DMS153 treated with DMSO at 0.1 percent for 48 hours (cell line): ENCODE measurements around the gene VWA5B2.
A peak's percentile ranks its signal among the peaks of the same experiment; 100 is the strongest.

Experiments
- DNase-seq: peaks from one replicate; lab custom pipeline; 2025; ENCODE audit not compliant: unreplicated experiment; lab: John Stamatoyannopoulos, UW

Gene VWA5B2

DNA sequence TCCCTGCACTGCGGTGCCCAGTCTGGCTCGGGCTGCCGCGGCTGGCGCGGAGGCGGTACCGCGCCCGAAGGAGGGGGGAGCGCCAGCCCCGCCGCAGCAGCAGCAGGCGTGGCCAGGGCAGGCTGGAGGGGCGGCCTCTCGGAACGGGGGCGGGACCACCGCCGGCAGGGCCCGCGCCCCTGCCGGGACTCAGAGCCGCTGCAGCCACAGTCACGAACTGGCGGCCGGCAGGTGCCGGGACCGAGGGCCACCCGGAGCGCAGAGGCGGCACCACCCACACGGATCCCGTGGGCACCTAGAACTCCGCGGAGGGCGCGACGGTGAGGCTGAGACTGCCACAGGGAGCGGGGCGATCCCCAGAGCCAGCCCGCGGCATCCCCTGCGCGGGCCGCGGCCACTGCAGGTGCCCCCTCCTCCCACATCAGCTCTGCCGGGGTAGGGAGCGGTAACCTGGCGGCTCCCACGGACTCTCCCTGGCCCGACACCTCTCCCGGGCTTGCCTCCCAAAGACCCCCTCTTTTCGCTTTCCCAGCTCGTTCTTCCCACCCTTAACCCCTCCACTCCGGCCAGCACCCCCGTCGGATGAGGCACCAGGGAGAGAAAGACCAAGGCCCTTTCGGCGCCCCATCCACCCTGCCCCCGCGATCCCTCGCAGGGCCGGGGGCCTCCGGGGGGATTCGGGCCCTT, at the start of gene VWA5B2:
Gene VWA5B2 (plus strand): TSS at position 192 of the 687 bp plus-strand sequence. CDS start 944 bp downstream, outside the sequence.
- DNase-seq = peak; percentile 24

DNA sequence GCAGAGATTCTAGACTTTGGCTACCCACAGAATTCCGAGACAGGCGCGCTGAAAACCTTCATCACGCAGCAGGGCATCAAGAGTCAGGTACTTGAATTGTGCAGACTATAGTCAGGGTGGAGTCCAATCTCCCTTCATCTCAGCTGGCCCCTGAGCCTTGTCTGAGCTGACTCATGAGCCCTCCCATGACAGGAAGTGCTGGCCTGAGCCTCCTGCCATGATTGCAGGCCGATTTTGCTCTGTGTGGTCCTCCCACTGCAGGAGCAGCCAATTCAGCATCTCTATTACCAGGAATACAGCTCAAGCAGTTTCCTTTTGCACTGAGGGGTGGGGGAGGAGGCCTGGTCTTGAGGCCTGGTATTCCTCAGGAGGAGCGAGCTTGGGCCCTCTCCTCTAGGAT, 49.2 kb upstream of the VWA5B2 start:
- no peak for DNase-seq

DNA sequence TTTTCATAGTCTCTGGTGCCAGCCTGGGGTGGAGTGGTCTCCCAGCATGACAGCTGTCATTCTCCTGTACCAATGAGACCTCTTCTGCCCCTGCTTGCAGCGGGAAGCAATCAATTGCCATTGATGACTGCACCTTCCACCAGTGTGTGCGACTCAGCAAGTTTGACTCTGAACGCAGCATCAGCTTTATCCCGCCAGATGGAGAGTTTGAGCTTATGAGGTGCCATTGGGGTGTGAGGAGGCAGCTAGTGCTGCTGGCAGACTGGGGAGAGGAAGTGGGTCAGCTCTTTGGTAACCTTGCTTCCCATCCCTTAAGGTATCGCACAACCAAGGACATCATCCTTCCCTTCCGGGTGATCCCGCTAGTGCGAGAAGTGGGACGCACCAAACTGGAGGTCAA, 47.8 kb upstream of the VWA5B2 start:
- DNase-seq = no peak

DNA sequence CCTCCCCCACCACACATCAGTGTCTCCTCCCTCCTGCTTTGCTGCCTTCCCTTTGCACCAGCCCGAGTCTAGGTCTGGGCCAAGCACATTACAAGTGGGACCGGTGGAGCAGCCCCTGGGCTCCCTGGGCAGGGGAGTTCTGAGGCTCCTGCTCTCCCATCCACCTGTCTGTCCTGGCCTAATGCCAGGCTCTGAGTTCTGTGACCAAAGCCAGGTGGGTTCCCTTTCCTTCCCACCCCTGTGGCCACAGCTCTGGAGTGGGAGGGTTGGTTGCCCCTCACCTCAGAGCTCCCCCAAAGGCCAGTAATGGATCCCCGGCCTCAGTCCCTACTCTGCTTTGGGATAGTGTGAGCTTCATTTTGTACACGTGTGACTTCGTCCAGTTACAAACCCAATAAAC, 45.7 kb upstream of the VWA5B2 start:
- no peak for DNase-seq

DNA sequence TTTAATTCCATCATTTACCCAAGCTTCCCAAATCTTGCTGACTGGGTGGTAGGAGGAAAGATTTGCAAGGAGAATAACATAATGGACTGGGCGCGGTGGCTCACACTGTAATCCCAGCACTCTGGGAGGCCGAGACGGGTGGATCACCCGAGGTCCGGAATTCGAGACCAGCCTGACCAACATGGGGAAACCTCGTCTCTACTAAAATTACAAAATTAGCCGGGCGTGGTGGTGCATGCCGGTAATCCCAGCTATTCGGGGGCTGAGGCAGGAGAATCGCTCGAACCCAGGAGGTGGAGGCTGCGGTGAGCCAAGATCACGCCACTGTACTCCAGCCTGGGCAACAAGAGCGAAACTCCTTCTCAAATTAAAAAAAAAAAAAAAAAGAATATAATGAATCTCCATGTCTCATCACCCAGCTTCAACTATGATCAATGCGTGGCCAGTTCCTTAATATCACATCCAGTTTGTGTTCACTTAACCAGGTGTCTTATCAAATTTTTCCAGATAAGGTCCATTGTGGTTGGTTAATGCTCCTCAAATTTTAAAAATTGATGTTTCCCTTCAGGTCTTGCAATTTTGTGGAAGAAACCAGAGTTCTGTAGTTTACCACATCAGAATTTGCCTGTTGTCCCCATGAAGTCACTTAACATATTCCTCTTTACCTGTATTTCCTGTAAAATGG, 44.7 kb upstream of the VWA5B2 start:
- DNase-seq = no peak

DNA sequence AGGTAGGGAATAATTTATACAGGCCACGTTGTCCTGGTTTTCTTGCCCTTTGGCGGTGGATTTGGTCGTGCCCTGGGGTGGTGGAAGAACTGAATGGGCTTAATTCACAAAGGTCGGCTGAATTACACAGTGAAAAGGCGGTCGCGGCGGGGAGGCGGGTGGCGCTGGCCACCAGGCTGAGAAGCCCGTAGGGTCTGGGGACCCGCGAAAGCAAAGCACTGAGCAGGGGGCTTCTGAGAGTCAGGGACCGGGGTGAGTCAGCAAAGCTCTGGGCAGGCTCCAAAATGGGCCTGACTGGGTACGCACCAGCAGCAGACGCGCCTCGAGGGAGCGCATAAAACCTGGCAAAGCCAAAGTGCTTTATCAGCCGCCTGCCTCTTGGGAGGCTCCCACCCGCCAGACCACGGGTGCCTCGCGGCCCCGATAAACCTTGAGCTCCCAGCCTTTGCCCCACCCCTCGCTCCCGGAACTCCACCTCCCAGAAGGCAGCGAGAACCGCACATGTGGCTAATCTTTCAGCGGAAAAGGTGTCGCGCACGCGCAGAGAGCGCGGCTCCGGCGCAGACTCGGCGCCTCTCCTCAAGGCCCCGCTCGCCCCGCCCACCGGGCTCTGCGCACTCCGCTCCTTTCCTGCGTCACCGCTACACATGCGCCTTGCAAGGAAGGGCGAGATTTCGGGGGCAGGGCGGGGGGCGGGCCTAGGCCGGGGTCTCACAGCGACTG, 43.8 kb upstream of the VWA5B2 start:
- DNase-seq = peak; percentile 97

DNA sequence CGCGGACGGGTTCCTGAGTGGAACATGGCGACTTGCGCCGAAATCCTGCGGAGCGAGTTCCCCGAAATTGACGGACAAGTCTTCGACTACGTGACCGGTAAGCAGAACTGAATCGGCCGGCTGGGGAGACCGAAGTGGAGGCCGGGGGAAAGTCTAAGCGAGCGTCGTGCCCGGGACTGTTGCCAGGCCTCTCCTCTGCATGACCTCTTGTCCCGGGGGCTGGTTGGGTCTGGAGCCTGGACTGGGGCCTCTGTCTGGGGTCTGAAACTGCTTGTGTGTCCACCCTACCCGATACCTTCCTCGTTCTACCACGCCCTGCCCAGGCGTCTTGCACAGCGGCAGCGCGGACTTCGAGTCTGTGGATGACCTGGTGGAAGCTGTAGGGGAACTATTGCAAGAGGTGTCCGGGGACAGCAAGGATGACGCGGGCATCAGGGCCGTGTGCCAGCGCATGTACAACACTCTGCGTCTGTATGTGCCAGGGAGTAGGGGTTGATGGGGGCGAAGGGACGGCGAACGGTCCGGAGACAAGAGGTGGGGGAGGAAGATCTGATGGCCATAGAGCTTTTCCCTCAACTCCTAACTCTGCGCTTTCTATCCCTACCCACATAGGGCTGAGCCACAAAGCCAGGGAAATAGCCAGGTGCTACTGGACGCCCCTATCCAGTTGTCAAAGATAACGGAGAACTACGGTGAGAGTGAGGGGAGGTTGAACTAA, 43.0 kb upstream of the VWA5B2 start, which contains the start of gene ABCF3:
Gene ABCF3 (plus strand): TSS at position 16 of the 718 bp plus-strand sequence. CDS start 9 bp downstream, at position 25.
- DNase-seq = no peak

DNA sequence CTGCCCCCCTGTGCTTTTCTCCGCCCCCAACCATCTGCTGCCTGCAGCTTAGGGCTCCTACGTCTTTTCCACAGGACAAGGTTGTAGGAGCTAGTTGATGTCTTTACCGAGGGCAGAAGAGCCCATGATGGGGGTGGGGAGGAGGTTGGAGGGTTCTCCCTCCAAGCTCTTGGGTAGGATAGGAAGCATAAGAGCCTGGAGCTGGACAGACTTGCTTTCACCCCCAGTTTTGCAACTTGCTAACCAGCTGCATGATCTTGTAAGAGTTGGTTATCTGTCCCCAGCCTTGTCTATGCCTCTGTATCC, 42.5 kb upstream of the VWA5B2 start:
- DNase-seq = no peak

DNA sequence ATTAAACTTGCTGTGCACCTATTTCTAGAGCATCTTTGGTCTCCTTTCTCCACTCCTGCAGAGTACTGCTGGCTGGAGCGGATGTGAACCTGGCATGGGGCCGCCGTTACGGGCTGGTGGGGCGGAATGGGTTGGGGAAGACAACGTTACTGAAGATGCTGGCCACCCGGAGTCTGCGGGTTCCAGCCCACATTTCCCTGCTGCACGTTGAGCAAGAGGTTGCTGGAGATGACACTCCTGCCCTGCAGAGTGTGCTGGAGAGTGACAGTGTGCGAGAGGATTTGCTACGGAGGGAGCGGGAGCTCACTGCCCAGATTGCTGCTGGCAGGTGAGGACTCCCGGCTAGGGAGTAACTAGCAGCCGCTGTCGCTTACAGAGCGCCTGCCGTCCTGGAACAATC, 41.3 kb upstream of the VWA5B2 start:
- no peak for DNase-seq

DNA sequence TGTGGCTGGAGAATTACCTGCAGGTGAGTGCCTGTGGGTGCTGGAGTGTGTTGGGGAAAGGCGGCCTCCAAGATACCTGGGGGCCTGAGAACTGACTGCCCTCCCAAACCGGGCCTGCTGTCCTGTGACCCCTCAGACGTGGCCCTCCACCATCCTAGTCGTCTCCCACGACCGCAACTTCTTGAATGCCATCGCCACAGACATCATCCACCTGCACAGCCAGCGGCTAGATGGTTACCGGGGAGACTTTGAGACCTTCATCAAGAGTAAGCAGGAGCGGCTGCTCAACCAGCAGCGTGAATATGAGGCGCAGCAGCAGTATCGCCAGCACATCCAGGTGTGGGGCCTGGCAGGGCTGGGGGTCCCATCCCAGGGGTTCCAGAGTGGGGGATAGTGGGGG, 40.0 kb upstream of the VWA5B2 start:
- DNase-seq = no peak

DNA sequence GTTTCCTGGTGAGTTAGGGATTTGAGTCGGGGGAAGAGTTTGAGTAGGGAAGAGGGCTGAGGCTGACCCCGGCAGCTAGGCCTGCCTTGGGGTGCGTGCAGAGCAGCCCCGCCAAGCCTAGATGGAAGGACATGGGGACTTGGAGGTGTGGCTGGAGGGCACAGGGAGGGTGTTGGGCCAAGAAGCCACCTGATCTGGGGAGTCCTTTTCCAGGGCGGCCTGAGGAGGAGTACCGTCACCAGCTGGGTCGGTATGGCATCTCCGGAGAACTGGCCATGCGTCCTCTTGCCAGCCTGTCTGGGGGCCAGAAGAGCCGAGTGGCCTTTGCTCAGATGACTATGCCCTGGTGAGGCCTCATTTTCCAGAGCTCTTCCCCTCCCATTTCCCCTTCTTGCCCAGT, 36.5 kb upstream of the VWA5B2 start:
- DNase-seq = no peak

DNA sequence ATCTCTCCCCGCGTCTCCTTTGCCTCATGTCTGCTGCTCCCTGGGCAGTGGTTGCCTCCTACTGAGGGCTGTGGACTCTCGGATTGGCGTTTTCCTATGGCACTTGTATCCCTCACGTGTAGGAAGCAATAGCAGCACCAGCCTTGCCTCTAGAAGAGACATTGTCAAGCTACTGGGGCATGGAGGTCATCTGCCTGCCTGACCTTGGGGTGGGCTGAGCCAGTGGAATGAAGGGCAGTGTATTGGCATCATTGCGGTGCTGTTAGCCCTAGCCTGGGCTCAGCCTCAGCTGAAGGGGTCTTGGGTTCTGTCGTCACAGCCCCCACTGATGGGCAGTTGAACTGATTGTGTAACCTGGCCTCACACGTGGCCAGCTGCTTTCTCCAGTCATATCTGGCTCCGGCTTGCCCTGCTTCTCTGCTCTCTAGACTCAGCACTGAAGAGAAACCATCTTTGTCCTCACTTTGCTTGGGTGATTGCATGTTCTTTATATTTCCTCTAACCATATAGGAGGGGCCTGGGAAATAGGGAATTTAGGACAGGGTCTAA, 35.3 kb upstream of the VWA5B2 start:
- DNase-seq = no peak

DNA sequence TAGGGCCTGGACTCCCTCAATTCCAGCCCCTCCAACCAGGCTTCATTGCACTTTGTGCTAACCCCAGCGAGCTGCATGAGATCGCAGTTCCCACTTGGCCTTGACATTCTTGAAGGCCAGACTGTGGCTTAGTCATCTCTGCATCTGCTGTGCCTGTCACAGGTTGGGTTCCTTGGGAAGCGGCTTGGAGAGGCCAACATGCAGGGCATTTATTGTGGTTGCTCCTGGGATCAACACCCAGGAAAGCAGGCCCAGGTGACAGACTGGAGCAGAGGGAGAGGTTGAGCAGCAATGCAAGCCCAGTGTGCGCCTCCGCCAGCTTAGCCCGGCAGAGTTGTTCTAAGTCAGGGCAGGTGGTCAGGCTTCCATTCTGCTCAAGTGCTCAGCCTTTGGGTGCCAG, 32.8 kb upstream of the VWA5B2 start:
- DNase-seq = no peak

DNA sequence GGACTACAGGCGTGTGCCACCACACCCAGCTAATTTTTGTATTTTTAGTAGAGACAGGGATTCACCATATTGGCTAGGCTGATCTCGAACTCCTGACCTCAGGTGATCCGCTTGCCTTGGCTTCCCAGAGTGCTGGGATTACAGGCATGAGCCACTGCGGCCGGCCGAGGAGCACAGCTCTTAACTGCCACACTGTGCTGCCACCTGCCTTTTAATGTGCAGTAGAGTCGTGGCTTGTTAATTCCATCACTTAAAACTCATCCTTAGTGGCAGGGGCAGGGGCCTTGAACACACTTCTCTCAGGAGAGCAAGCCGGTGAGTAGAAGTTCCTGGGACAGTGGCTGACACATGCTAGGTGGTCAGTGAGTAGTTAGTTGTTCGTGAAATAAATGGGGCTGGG, 30.9 kb upstream of the VWA5B2 start:
- no peak for DNase-seq

DNA sequence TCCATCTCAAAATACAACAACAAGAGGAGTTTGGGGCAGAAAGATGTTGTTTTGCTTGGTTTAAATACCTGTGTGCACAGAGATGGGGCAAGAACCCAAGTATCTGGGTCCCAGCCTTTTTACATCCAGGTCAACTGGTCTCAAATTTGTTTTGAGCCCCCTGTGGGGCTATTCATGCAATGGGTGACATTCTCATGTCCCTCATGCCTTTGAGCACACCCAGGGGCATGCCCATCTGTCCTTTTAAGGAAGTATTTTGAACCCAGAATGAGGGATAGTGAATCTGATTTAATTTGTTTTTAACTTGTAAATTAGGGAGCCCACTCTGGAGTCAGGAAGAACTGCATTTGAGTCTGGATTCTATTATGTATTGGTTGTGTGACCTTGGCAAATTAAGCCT, 28.6 kb upstream of the VWA5B2 start:
- DNase-seq = no peak

DNA sequence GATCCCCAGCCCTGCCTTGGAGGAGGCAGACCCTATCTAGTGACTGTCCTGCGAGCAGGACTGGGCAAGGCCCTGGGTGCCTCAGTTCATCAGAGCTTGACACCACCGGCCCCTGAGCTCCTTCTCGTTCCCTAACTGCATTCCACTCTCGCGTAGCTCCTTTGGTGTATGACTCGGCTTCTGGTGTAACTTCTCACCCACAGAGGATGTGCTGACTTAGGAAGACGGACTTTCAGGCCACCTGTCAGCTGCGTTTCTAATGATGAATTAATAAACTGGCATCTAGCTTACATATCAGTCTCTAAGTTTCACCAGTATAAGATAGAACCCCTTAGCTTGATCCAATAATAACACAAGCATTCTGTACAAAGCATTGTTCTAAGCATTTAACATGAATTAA, 25.9 kb upstream of the VWA5B2 start:
- DNase-seq = no peak

DNA sequence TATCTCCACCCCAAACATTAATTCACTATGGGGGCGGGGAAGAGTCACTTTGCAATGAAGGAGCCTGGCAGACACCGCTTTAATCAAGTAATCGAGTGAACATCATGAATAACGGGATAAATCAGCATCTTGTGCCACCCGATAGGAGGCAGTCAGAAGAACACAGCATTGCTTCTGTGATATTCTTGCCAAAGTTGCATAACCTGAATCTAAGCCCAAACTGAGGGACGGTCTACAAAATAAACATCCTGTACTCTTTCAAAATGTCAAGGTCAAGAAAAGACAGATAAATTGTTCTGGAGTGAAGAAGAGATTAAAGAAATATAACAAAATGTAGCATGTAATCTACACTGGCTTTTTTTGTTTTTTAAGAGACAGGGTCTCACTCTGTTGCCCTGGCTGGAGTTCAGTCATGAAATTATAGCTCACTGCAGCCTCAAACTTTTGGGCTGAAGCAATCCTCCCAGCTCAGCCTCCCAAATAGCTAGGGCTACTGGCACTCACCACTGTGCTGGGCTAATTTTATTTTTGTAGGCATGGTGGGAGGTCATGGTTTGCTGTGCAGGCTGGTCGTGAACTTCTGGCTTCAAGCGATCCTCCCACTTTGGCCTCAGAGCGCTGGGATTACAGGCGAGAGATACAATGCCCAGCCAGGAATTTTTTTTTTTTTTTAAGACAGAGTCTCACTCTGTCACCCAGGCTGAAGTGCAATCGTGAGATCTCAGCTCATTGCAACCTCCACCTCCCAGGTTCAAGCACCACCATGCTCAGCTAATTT, 20.1 kb upstream of the VWA5B2 start:
- DNase-seq = no peak

DNA sequence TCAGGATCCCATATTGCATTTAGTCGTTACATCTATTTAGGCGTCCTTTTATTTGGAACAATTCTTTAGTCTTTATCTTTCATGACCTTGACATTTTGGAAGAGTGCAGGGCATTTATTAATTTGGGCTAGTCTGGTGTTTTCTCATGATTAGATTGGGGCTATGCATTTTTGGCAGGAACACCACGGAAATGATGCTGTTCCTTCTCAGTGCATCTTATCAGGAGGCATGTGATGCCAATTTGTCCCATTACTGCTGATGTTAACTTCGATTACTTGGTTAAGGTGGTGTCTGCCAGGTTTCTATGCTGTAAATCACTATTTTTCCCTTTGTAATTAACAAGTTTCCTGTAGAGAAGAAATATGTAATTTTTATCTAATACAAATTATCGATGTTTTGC, 18.1 kb upstream of the VWA5B2 start:
- DNase-seq = no peak

DNA sequence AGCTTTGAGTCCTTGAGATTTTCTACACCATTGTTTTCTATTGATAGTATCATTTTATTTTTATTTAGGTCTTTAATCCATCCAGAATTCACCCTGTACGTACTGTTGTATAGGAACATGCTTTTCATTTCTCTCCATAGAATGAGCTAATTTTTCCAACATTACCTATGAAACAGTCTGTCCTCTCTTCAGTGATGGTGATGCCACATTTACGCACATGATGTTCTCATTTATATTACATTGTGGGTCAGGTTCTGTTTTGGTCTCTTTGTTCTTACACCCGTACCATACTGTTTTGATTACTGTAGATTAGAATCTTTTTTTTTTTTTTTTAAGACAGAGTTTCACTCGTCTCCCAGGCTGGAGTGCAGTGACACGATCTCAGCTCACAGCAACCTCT, 17.7 kb upstream of the VWA5B2 start:
- DNase-seq = no peak

DNA sequence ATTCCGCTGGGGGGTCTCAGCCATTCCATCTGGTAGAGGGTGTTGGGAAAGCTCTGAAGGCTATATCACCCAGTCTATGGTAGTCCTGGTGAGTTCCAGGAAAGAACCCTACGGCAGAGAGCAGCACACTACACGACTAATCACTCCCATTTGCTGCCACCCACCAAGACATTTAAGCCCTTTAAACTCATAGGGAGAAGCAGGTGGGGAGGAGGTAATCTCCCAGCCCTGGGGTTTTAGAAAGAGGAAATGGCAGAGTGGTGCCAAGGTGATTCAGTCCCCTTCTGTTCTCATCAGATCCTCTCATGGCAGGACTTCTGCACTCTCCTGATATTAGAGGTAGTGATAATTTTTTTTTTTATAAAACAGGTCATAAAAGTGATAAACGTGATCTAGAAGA, 10.6 kb upstream of the VWA5B2 start:
- DNase-seq = no peak

DNA sequence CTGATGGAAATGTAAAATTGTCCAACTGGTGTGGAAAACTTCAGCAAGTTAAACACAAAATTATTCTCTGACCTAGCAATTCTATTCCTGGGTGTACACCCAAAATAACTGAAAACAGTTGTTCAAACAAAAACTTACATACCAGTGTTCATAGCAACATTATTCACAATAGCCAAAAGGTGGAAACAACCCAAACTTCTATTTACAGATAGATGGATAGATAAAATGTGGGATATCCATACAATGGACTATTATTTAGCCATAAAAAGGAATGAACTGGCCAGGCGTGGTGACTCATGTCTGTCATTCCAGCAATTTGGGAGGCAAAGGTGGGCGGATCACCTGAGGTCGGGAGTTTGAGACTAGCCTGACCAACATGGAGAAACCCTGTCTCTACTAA, 6.9 kb upstream of the VWA5B2 start:
- DNase-seq = no peak
